Glomerular endothelial cell (primary cell): Measurements from ENCODE around the gene RREB1. TPM values are rescaled to one million over a fixed set of nuclear protein-coding genes. Genes with fewer than 3 reads are reported as not detected.
"Not testable (repeated sequence)": the region's sequence is repeated elsewhere in the genome, so short reads cannot be mapped to it uniquely, and the experiment has no call there.

ENCODE experiments used
- DNase-seq: peaks from one replicate; pipeline ENCODE4 v3.0.0-alpha.2; 2011; ENCODE audit warnings: low read depth, low spot score; ENCODE audit errors: extremely low read depth
- total RNA-seq: library from RNA; depleted of rRNA; stranded (reverse); fragments of >200 nt; gene quantifications from 2 replicates; pipeline ENCODE4 v1.2.3, GENCODE V29; 2015

RREB1 gene
- total RNA-seq, 1 donor from 2014 or later: 39.4 TPM

DNA sequence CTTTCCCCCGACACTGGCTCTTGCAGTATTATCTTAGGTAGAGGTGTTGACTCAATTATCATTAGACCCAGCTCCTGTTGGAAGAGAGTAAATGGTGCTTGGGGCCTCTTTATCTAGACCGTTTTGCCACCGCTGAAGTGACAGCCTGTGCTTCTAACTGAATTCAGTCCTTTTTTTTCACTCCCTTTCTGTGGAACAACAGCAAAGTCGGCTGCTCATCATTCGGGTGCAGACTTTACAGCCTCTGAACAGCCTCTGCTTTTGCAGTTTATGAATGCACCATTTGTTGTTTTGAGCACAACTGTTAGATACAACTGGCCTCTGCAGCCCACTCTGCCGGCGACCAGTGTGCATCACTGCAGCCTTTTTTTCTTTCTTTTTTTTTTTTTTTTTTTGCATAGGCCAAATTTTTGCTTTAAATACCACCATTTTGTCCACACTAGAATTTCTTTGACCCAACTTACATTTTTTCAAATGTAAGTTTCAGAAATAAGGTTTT, 35.8 kb downstream of the RREB1 start:
- no peak for DNase-seq

- DNase-seq: no peak
Observed at GRCh38 chr6:7144872-7145584, 37.3 kb downstream of the RREB1 start.

DNA sequence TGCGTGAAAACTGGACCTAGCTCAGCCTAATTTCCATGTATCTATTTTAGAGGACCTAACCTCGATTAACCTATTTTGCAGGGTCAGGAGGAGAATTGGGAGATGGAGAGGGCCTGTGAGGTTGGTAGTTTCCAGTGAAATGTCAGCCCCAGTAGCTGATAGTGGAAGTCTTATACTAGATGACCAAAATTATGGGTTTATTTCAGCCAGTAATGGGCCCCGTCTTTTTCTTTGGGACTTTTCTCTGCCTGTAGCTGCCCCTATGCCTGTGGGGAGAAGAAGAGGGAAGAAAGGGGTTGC, 37.8 kb downstream of the RREB1 start:
- DNase-seq: no peak

DNA sequence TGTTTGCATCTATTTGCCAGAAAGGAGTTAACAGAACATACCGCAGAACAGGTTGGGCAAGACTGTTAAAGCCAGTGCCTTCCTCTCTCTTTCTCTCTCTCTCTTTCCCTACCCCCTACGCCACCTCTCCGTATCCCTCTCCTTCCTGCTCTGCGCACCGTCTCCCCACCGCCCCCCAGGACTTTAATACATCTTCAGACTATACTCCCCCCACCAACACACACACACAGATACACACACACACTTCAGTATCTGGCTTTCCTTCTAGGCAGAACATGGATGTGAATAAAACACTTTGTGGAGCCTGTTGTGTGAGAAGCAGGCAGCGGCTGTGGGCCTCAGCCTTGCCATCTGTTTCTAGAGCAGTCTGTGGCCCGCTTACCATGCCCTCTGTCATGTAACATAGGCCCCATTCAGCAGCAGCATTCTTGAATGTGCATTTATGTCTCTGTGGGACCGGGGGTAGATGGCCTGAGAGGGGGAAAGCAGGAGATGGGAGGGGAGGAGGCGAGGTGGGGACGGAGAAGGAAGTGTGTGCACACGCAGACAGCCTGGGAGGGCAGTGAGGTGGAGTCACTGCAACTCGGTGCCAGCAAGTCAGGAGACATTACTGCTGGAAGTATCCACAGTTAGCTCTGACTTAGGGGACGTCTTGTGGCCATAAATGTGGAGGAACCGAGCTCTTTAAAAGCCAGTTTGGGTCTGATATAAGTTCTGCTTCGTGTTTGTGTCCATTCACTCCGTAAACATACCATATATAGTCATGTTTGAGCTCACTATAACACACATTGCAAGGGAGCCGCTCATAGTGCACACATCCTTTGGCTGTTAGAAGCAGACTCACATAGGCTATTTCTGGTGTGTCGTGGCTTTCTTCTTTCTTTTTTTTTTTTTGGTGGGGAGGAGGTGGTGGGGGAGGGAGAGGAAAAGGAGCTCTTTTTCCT, 38.4 kb downstream of the RREB1 start:
- no peak for DNase-seq

- DNase-seq: no peak
Observed at GRCh38 chr6:7147051-7147671, 39.4 kb downstream of the RREB1 start.

DNA sequence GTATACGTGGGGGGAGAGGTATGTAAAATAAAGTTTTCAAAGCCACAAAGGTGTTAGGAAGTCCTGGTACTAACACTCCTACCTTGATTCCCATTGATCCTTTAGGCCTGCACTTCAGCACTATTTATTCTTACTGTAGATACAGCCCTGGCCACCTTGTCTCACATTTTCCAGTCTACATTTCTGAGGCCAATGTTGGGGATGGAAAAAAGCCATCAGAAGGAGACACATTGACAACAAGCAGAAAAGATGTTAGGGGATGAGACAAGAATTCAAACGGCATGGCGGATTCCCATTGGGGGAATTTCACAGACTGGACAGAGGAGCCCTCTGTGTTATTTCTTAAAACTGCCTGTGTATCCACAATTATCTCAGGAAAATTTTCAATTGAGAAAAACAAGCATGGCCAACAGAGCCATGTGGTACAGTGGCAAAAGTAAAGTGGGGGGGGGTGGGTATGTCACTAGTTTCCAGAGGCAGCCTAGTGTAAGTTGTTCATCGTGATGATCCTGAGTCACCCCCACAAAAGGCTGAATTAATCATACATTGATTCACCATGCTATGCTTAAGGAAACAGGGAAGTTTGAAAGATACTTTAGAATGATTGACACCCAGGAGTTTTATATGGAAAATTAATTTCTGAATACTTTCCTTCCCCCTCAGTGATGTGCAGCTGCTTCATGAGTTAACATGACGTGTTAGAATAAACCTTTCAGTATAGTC, 40.5 kb downstream of the RREB1 start:
- DNase-seq: no peak

GRCh38 chr6:7150381-7151064, 42.8 kb downstream of the RREB1 start:
- no peak for DNase-seq

DNA sequence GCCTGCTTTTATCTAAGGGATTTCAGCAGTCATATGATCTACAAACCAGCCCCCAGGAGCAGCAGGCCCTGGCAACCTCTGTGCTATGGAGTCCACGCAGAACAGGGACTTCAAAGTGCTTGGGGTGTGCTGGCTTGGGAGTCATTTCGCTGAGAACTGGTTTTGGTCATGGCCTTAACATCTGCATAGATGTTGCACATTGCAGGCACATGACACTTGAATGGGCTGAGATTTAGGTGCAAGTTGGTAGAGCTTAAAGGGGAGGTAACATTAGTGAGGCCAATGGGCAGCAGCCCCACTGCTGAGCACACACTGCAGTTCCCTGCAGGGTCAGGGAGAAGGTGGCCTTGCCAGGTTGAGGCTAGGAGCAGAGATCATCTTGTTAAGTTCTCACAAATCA, 43.6 kb downstream of the RREB1 start:
- no peak for DNase-seq

DNA sequence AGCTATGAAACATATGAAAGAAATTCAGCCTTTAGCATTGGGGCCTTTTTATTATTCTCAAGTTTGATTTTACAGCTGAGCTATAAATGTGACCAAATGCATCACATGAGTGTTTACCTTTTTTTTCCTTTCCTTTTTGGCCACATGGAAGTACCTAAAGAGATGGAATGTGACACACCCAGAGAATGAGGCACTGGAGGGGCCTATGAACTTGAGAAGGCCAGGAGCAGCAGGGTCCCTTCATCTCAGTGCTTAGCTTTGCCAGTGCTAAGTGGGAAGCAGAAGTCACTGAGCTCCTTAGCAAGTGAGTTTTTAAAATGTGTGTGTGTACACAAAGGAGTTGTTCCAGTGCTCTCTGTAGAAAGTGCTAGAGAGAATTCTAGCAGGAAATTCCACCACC, 44.7 kb downstream of the RREB1 start:
- DNase-seq: no peak

- no peak for DNase-seq
Observed at GRCh38 chr6:7153789-7154188, 46.0 kb downstream of the RREB1 start.

DNA sequence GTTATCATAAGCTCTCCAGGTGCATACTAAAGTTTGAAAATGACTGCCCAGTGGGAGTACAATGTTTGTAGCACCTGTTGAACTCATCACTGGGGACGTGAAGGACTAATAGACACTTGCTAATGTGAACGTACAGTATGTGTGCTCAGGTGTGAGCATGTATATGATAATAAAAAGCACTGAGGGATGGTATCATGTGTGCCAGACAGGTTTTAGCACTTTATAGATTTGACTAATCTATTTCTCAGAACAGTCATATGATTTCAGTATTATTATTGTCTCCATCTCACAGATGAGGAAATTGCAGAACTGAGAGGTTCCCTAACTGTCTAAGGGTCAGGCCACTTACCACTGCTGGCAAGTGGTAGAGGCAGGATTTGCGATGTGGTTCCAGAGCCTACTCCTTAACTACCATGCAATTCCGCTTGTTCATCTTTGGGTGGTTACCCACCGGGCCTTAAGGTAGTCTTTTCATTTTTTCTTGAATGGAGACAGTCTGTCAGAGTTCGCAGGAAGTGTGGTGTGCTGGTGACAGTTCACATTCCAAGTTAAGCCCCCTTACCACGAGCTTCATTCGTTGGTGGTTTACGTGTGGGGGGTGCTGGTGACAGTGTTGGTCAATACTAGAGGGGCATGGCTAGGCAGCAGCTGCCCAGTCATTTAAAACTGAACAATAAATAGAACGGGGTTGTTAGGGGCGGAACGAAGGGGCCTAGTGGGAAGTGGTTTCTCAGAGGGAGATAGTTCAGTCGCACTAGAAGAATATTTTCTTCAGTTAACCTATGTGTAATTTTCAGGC, 46.8 kb downstream of the RREB1 start:
- DNase-seq: no peak

DNA sequence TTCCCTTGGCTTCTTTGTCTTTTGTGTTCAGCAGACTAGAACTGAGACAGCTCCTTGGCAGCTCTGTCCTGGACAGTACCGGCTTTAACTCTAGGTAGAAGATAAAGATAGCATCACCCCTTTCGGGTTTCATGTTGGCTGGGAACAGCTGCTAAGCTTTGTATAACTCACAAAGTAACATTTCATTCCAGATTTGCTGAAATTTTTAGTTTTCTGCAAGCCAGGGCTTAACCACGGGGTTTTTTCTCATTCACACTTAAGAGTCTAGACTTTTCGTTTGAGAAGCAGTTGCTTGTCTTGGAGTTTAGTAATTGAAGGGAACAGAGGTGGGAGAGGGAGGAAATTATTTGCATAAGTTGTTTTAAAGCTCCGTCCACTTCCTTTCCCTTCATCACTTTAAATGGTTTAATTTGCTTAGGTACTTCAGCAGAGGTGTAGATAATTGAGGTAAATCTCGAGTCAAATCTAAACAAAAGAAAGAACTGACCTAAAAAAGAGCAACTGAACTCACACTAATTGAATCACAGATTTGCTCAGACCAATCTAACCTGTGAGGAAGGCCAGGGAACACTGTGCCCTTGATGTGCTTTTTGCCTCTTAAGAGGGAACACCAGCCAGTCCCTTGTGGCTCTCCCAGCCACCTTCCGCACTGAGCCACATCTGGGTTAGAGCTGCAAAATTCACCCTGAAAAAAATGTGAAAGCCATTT, 48.3 kb downstream of the RREB1 start:
- no peak for DNase-seq

DNA sequence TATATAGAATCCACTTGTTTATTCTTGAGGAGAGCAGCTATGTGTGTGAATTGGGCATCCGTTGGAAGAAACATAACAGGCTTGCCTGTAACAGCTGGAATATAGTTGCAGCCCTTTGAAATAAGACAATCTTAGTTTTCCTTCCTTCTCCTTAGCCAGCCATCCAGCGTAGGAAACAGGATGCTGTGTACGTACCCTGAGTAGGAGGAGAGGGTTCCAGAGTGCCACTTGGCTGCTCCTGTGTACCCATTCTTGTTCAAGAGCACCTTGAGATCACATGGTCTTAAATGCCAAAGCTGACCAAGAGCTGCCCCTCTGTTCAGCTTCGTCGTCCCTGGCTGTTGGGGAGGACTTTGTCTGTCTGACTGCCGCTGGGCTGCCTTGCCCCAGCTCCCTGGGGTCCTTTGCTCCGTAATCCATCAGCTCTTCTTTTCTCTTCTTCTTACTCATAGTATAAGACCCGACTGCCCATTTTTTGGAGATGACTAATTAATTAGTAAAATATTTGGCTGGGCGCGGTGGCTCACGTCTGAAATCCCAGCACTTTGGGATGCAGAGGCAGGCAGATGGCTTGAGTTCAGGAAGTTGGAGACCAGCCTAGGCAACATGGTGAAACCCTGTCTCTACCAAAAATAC, 49.0 kb downstream of the RREB1 start:
- no peak for DNase-seq

GRCh38 chr6:7157307-7157706, 49.5 kb downstream of the RREB1 start:
- not testable (repeated sequence) for DNase-seq

- no peak for DNase-seq
Observed at GRCh38 chr6:7157752-7158616, 50.2 kb downstream of the RREB1 start.

- no peak for DNase-seq
Observed at GRCh38 chr6:7159790-7160525, 52.2 kb downstream of the RREB1 start.

DNA sequence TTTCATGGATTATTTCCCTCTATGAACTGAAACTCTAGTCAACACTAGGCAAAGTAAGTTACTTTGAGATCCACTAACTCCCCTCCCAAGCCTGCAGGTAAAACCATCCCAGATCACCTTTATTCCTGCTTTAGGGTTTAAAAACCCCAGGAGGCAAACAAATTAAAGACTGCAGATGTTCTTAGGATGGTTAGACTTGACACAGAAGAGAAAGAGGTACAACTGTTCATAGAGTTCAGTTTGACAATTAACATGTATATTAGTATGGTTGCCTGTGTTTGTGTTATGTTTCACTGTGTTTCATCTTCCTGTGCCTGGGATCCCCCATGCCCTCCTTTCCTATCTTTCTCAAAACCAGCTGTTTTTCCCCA, 53.5 kb downstream of the RREB1 start:
- DNase-seq: no peak
